ENCODE results near the gene PCDH9. TPM values are rescaled to one million over a fixed set of nuclear protein-coding genes. Genes with fewer than 3 reads are reported as not detected.
"Not testable (repeated sequence)": the region's sequence is repeated elsewhere in the genome, so short reads cannot be mapped to it uniquely, and the experiment has no call there.

The PCDH9 gene
- total and polyA plus RNA-seq, 2 of the 4 experiments (the other 2 are of a cell fraction) = 2.2 to 10.2 TPM

DNA sequence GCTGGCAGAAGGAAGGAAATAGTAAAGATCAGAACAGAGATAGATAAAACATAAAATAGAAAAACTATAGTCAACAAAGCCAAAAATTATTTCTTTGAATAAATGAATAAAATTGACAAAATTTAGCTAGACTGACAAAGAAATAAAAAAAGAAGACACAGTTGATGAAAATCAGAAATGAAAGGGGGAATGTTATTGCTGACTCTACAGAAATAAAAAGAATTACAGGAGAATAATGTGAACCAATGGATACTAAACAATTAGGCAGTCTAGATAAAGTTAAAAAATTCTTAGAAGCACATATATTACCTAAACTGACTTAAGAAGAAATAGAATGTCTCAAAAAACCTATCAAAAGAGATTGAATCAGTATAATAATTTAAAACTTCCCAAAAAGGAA lies 933.8 kb downstream of the PCDH9 start:
- H3K23ac ChIP-seq (ENCODE audit: low read depth, low read length) = no peak overlapping the region
- no peak overlapping the region for H2BK15ac ChIP-seq (ENCODE audit: low read depth, low read length)
- H3K9me1 ChIP-seq (ENCODE audit: insufficient read depth, low read length) = no peaks in the 10 kb centered on the region

DNA sequence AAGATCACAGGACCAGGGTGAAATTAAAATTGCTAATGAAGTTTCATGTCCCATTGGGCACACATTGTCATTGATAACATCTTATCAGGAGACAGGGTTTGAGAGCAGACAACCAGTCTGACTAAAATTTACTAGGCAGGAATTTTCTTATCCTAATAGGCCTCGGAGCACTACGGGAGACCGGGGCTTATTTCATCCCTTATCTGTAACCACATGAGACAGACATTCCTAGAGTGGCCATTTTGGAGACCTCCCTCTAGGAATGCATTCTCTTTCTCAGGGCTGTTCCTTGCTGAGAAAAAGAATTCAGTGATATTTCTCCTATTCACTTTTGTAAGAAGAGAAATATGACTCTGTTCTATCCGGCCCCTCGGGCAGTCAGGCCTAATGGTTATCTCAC lies 943.3 kb downstream of the PCDH9 start:
- DNase-seq; H2AK9ac ChIP-seq (replicated peaks; ENCODE audit: low read depth, low read length, poor library complexity); H4K5ac ChIP-seq (ENCODE audit: low read depth, low read length); H3K4me2 ChIP-seq (ENCODE audit: low read depth, low read length); H2BK20ac ChIP-seq (ENCODE audit: low read depth, low read length); H3K27ac ChIP-seq (ENCODE audit: insufficient read depth, low read length); H4K20me1 ChIP-seq (ENCODE audit: insufficient read depth, low read length); H3K4me1 ChIP-seq (ENCODE audit: control insufficient read depth, insufficient read depth, low read length); H2BK120ac ChIP-seq (ENCODE audit: low read depth, low read length); H3K23ac ChIP-seq (ENCODE audit: low read depth, low read length); H3K27me3 ChIP-seq (ENCODE audit: control insufficient read depth, insufficient read depth, low read length); CTCF ChIA-PET; BruUV-seq (replicated peaks); H3K36me3 ChIP-seq (ENCODE audit: control insufficient read depth, insufficient read depth, low read length); intact Hi-C loops (cut with micrococcal nuclease); ATAC-seq (ENCODE audit: low read depth); H3K4ac ChIP-seq (ENCODE audit: low read depth, low read length); H3K9me3 ChIP-seq (ENCODE audit: control insufficient read depth, insufficient read depth, low read length); H3K18ac ChIP-seq (ENCODE audit: low read depth, low read length); in situ Hi-C loops (cut with MboI; ENCODE audit: low sequenced_read_pairs); dilution Hi-C loops (cut with HindIII; ENCODE audit: low sequenced_read_pairs, unreplicated experiment); H4K91ac ChIP-seq (ENCODE audit: insufficient read depth, low read depth, low read length); H2BK5ac ChIP-seq (ENCODE audit: low read depth, low read length, poor library complexity, severe bottlenecking); H3K14ac ChIP-seq (replicated peaks; ENCODE audit: low read depth, low read length); H3K4me3 ChIP-seq (ENCODE audit: insufficient read depth, low read depth, low read length); H3K79me1 ChIP-seq (ENCODE audit: low read depth in 1 of 2, low read length in 2 of 2); H3K9ac ChIP-seq (ENCODE audit: low read depth, low read length); H4K8ac ChIP-seq (ENCODE audit: low read depth in 2 of 2, low read length in 2 of 2); H2BK15ac ChIP-seq (ENCODE audit: low read depth, low read length); H2AK5ac ChIP-seq (ENCODE audit: low read depth, low read length); POLR2A ChIA-PET (ENCODE audit: unreplicated experiment); H3K56ac ChIP-seq (ENCODE audit: extremely low read depth, insufficient read depth, low read length); H3K9me1 ChIP-seq (ENCODE audit: insufficient read depth, low read length); H2AFZ ChIP-seq (replicated peaks; ENCODE audit: low read length, poor library complexity): not testable (repeated sequence)
- WGBS, 2 experiments (ENCODE audit: extremely low coverage in 2 of 2, insufficient read length in 1 of 2) = no CpG with 5 or more reads among the region's 5 CpGs

More for the DNA sequence above, 933.8 kb downstream of the PCDH9 start:
- Histone ChIP-seq H4K20me1 (ENCODE audit: insufficient read depth, low read length) (no peaks in the 10 kb centered on the region), H2AK5ac (ENCODE audit: low read depth, low read length) (no peak overlapping the region), H3K14ac (replicated peaks; ENCODE audit: low read depth, low read length) (no peak overlapping the region), H4K91ac (ENCODE audit: insufficient read depth, low read depth, low read length) (no peak overlapping the region), H3K36me3 (ENCODE audit: control insufficient read depth, insufficient read depth, low read length) (no peaks in the 10 kb centered on the region), H3K56ac (ENCODE audit: extremely low read depth, insufficient read depth, low read length) (no peak overlapping the region), H3K4me3 (ENCODE audit: insufficient read depth, low read depth, low read length) (no peak overlapping the region), H3K79me1 (ENCODE audit: low read depth in 1 of 2, low read length in 2 of 2) (no peaks in the 10 kb centered on the region), H4K8ac (ENCODE audit: low read depth in 2 of 2, low read length in 2 of 2) (no peak overlapping the region), H2BK120ac (ENCODE audit: low read depth, low read length) (no peak overlapping the region), H2AK9ac (replicated peaks; ENCODE audit: low read depth, low read length, poor library complexity) (no peak overlapping the region), H3K4me1 (ENCODE audit: control insufficient read depth, insufficient read depth, low read length) (no peaks in the 10 kb centered on the region), H3K27me3 (ENCODE audit: control insufficient read depth, insufficient read depth, low read length) (no peaks in the 10 kb centered on the region), H3K9ac (ENCODE audit: low read depth, low read length) (no peak overlapping the region), H3K9me3 (ENCODE audit: control insufficient read depth, insufficient read depth, low read length) (no peaks in the 10 kb centered on the region), H2AFZ (replicated peaks; ENCODE audit: low read length, poor library complexity) (no peak overlapping the region), H2BK5ac (ENCODE audit: low read depth, low read length, poor library complexity, severe bottlenecking) (no peak overlapping the region), H2BK20ac (ENCODE audit: low read depth, low read length) (no peak overlapping the region), H4K5ac (ENCODE audit: low read depth, low read length) (no peak overlapping the region), H3K4me2 (ENCODE audit: low read depth, low read length) (no peak overlapping the region), H3K18ac (ENCODE audit: low read depth, low read length) (no peak overlapping the region), H3K4ac (ENCODE audit: low read depth, low read length) (no peak overlapping the region), H3K27ac (ENCODE audit: insufficient read depth, low read length) (no peak overlapping the region)
- BruUV-seq (replicated peaks) = no TSS peak
- dilution Hi-C loops (cut with HindIII; ENCODE audit: low sequenced_read_pairs, unreplicated experiment) = no loop called here
- POLR2A ChIA-PET (ENCODE audit: unreplicated experiment) = no interaction called here
- CTCF ChIA-PET = no interaction called here
- DNase-seq (no peak), ATAC-seq (ENCODE audit: low read depth) (no peak)
- TF ChIP-seq RAD21 (IDR thresholded peaks at IDR 0.05; ENCODE audit: low read length) (no peak), MAFK (IDR thresholded peaks at IDR 0.05; ENCODE audit: low read depth, low read length) (peak; percentile 74), RCOR1 (IDR thresholded peaks at IDR 0.05; ENCODE audit: insufficient replicate concordance, low read length) (no peak)
- intact Hi-C loops (cut with micrococcal nuclease) = no loop called here
- in situ Hi-C loops (cut with MboI; ENCODE audit: low sequenced_read_pairs) = no loop called here

Data from IMR-90 (cell line).